Measurements from ENCODE around the gene SIRPA.

The SIRPA gene

DNA sequence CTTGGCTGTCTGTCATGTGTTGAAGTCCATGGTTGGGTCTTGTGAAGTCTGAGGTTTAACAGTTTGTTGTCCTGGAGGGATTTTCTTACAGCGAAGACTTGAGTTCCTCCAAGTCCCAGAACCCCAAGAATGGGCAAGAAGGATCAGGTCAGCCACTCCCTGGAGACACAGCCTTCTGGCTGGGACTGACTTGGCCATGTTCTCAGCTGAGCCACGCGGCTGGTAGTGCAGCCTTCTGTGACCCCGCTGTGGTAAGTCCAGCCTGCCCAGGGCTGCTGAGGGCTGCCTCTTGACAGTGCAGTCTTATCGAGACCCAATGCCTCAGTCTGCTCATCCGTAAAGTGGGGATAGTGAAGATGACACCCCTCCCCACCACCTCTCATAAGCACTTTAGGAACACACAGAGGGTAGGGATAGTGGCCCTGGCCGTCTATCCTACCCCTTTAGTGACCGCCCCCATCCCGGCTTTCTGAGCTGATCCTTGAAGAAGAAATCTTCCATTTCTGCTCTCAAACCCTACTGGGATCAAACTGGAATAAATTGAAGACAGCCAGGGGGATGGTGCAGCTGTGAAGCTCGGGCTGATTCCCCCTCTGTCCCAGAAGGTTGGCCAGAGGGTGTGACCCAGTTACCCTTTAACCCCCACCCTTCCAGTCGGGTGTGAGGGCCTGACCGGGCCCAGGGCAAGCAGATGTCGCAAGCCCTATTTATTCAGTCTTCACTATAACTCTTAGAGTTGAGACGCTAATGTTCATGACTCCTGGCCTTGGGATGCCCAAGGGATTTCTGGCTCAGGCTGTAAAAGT lies 43.5 kb downstream of the SIRPA start:
- H3K4me1 ChIP-seq (ENCODE audit: control insufficient read depth, low read depth, low read length) = no peaks in the 10 kb centered on the region
- H3K9ac ChIP-seq (ENCODE audit: low read length) = no peak overlapping the region
- H3K4me3 ChIP-seq (ENCODE audit: low read length) = no peak overlapping the region
- no peaks in the 10 kb centered on the region for H3K27me3 ChIP-seq (ENCODE audit: control insufficient read depth, insufficient read depth, low read length)
- H3K36me3 ChIP-seq (ENCODE audit: control insufficient read depth, low read depth, low read length) = no peaks in the 10 kb centered on the region
- H3K27ac ChIP-seq (ENCODE audit: low read length) = no peak overlapping the region
- H3K9me3 ChIP-seq (ENCODE audit: control insufficient read depth, low read depth, low read length) = no peaks in the 10 kb centered on the region

- no peaks in the 10 kb centered on the region for H3K27me3 ChIP-seq (ENCODE audit: control insufficient read depth, insufficient read depth, low read length)
- no peaks in the 10 kb centered on the region for H3K4me1 ChIP-seq (ENCODE audit: control insufficient read depth, low read depth, low read length)
- H3K36me3 ChIP-seq (ENCODE audit: control insufficient read depth, low read depth, low read length) = no peaks in the 10 kb centered on the region
Measured at GRCh38 chr20:1939270-1939595, 44.0 kb downstream of the SIRPA start.

DNA sequence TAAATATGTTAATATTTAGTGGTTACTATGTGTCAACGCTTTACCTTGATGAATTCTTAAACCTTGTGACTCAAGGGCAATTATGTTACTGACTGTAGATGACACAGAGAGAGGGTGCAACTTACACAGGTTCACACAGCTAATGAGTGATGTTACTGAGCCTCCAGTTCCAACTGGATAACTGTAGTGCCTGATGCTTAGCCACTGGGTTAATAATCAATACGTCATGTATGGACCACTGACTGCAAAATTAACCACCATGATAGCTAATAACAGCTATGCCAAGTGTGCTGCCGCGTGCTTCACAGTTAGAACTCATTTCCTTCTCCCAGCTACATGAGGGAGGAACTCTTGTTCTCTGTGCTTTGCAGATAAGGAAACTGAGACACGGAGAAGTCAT lies 45.4 kb downstream of the SIRPA start:
- Histone ChIP-seq H3K27me3 (ENCODE audit: control insufficient read depth, insufficient read depth, low read length) (peaks cover 12% of the 10 kb centered on the region), H3K36me3 (ENCODE audit: control insufficient read depth, low read depth, low read length) (no peaks in the 10 kb centered on the region), H3K4me1 (ENCODE audit: control insufficient read depth, low read depth, low read length) (no peaks in the 10 kb centered on the region), H3K27ac (ENCODE audit: low read length) (no peak overlapping the region), H3K9me3 (ENCODE audit: control insufficient read depth, low read depth, low read length) (no peaks in the 10 kb centered on the region), H3K9ac (ENCODE audit: low read length) (no peak overlapping the region), H3K4me3 (ENCODE audit: low read length) (no peak overlapping the region)

More at GRCh38 chr20:1939270-1939595, 44.0 kb downstream of the SIRPA start:
- no peak overlapping the region for H3K9ac ChIP-seq (ENCODE audit: low read length)
- no peak overlapping the region for H3K27ac ChIP-seq (ENCODE audit: low read length)
- no peak overlapping the region for H3K4me3 ChIP-seq (ENCODE audit: low read length)
- no peaks in the 10 kb centered on the region for H3K9me3 ChIP-seq (ENCODE audit: control insufficient read depth, low read depth, low read length)

DNA sequence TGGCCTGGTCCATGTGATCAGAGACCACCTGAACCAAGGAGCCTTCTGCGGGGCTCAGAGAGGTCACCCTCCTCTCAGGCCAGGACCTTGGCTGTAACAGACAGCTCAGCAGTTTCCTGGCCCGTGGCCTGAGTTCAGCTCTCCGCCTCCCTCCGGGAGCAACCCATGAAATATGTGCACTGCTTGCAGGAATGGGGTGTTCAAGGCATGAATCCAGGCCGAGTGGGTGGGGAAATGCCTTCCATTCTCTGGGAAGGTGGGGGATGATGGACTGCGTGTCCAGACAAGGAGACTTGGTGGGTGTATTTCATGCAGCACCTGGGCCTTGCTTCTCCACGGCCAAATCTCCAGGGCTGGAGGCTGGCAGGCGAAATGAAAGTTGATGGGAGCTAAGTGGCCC lies 46.0 kb downstream of the SIRPA start:
- no peak overlapping the region for H3K27ac ChIP-seq (ENCODE audit: low read length)
- H3K36me3 ChIP-seq (ENCODE audit: control insufficient read depth, low read depth, low read length) = no peaks in the 10 kb centered on the region

GRCh38 chr20:1942061-1942460 lies 46.9 kb downstream of the SIRPA start:
- no peak overlapping the region for H3K27ac ChIP-seq (ENCODE audit: low read length)
- peaks cover 25% of the 10 kb centered on the region for H3K27me3 ChIP-seq (ENCODE audit: control insufficient read depth, insufficient read depth, low read length)
- no peak overlapping the region for H3K9ac ChIP-seq (ENCODE audit: low read length)
- H3K9me3 ChIP-seq (ENCODE audit: control insufficient read depth, low read depth, low read length) = no peaks in the 10 kb centered on the region
- peaks cover 3% of the 10 kb centered on the region for H3K4me1 ChIP-seq (ENCODE audit: control insufficient read depth, low read depth, low read length)
- no peaks in the 10 kb centered on the region for H3K36me3 ChIP-seq (ENCODE audit: control insufficient read depth, low read depth, low read length)
- H3K4me3 ChIP-seq (ENCODE audit: low read length) = no peak overlapping the region

More for the DNA sequence above, 46.0 kb downstream of the SIRPA start:
- Histone ChIP-seq H3K4me3 (ENCODE audit: low read length) (no peak overlapping the region), H3K4me1 (ENCODE audit: control insufficient read depth, low read depth, low read length) (no peaks in the 10 kb centered on the region), H3K9me3 (ENCODE audit: control insufficient read depth, low read depth, low read length) (no peaks in the 10 kb centered on the region), H3K27me3 (ENCODE audit: control insufficient read depth, insufficient read depth, low read length) (peaks cover 19% of the 10 kb centered on the region), H3K9ac (ENCODE audit: low read length) (no peak overlapping the region)

DNA sequence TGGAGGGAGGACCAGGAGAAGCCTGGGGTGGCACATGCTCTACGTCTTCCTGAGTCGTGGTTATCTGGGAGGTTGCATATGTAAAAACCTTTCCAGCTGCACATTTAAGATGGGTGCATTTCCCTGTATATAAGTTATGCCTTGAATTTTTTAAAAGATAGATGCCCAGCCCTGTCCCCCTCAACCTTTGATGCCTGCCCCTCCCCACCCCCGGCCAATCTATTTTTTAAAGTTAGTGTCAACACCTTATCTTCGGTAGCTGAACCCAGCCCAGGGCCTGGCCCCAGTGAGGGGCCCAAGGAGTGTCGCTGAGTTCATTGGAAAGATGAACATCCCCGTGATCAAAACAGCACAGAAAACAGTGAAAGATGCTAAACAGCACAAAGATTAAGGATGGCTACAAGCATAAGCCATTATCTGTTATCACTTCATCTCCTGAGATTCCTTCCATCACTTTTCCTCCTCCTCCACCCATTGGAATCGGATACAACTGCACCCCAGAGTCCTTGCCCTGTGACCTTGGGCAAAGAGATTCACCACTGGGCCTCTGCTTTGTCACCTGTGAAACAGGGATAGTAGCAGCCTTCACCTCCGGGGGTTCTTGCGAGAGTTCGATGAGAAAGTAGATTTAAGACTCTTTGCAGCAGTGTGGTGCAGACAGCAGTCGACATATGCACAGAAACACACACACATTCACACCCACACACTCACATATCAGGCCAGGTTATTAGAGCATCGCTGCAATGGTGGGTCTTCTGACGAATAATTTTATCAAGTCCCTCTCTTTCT lies 47.5 kb downstream of the SIRPA start:
- no peak overlapping the region for H3K9ac ChIP-seq (ENCODE audit: low read length)
- no peaks in the 10 kb centered on the region for H3K9me3 ChIP-seq (ENCODE audit: control insufficient read depth, low read depth, low read length)
- H3K4me3 ChIP-seq (ENCODE audit: low read length) = no peak overlapping the region
- H3K27me3 ChIP-seq (ENCODE audit: control insufficient read depth, insufficient read depth, low read length) = peaks cover 29% of the 10 kb centered on the region
- H3K27ac ChIP-seq (ENCODE audit: low read length) = no peak overlapping the region
- peaks cover 7% of the 10 kb centered on the region for H3K4me1 ChIP-seq (ENCODE audit: control insufficient read depth, low read depth, low read length)
- H3K36me3 ChIP-seq (ENCODE audit: control insufficient read depth, low read depth, low read length) = no peaks in the 10 kb centered on the region

- peaks cover 36% of the 10 kb centered on the region for H3K27me3 ChIP-seq (ENCODE audit: control insufficient read depth, insufficient read depth, low read length)
- H3K4me3 ChIP-seq (ENCODE audit: low read length) = no peak overlapping the region
- H3K27ac ChIP-seq (ENCODE audit: low read length) = no peak overlapping the region
- no peaks in the 10 kb centered on the region for H3K36me3 ChIP-seq (ENCODE audit: control insufficient read depth, low read depth, low read length)
- no peak overlapping the region for H3K9ac ChIP-seq (ENCODE audit: low read length)
- H3K4me1 ChIP-seq (ENCODE audit: control insufficient read depth, low read depth, low read length) = peaks cover 14% of the 10 kb centered on the region
- H3K9me3 ChIP-seq (ENCODE audit: control insufficient read depth, low read depth, low read length) = no peaks in the 10 kb centered on the region
Measured at GRCh38 chr20:1943275-1944002, 48.2 kb downstream of the SIRPA start.

- no peak overlapping the region for H3K4me3 ChIP-seq (ENCODE audit: low read length)
- H3K27ac ChIP-seq (ENCODE audit: low read length) = no peak overlapping the region
- no peaks in the 10 kb centered on the region for H3K36me3 ChIP-seq (ENCODE audit: control insufficient read depth, low read depth, low read length)
- peaks cover 42% of the 10 kb centered on the region for H3K27me3 ChIP-seq (ENCODE audit: control insufficient read depth, insufficient read depth, low read length)
- no peak overlapping the region for H3K9ac ChIP-seq (ENCODE audit: low read length)
- no peaks in the 10 kb centered on the region for H3K9me3 ChIP-seq (ENCODE audit: control insufficient read depth, low read depth, low read length)
- peaks cover 23% of the 10 kb centered on the region for H3K4me1 ChIP-seq (ENCODE audit: control insufficient read depth, low read depth, low read length)
Measured at GRCh38 chr20:1944345-1945091, 49.3 kb downstream of the SIRPA start.

DNA sequence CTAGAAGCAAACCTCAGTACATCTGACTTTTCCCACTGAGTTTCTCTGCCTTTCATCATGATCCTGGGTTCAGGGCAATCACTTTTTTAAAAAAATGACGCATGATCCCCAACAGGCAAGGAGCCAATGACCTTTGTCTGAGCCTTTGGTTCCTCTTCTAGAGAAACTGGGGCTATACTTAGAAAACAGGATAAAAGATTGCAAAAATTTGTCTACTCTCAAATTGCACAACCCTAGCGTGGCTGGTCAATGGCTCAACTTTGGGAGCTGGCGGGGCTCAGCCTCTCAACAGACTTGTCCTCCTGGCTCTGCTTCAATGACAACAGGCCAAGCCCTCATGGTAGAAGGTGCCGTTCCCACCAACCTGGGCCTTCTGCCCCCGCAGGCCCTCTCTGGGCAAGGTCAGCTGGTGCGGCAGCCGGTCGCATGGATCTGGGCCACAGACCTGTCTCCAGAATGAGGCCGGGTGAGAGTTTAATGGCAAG lies 50.0 kb downstream of the SIRPA start:
- Histone ChIP-seq H3K9ac (ENCODE audit: low read length) (no peak overlapping the region), H3K36me3 (ENCODE audit: control insufficient read depth, low read depth, low read length) (no peaks in the 10 kb centered on the region)

DNA sequence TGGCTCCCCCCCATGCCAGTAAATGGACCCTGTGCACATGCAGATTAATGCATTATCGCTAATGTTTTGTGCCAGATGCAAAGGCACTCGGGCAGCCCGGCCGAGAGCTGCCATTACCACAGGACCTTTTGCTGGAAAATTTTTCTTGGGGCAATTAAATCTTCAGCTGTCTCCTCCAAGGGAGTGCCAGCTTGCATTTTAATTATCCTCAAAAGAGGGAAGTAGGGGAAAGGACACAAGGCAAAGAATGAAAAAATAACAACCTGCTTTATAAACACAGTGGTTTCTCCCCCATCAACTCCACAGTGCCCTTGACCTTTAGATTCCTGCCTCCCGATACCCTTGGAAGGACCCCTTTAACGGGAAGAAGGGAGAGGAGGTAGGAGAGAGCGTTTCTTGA lies 50.5 kb downstream of the SIRPA start:
- Histone ChIP-seq H3K4me3 (ENCODE audit: low read length) (no peak overlapping the region), H3K27ac (ENCODE audit: low read length) (no peak overlapping the region), H3K4me1 (ENCODE audit: control insufficient read depth, low read depth, low read length) (peaks cover 27% of the 10 kb centered on the region), H3K27me3 (ENCODE audit: control insufficient read depth, insufficient read depth, low read length) (peaks cover 43% of the 10 kb centered on the region), H3K36me3 (ENCODE audit: control insufficient read depth, low read depth, low read length) (no peaks in the 10 kb centered on the region), H3K9me3 (ENCODE audit: control insufficient read depth, low read depth, low read length) (no peaks in the 10 kb centered on the region), H3K9ac (ENCODE audit: low read length) (no peak overlapping the region)

More for the DNA sequence above, 50.0 kb downstream of the SIRPA start:
- no peaks in the 10 kb centered on the region for H3K9me3 ChIP-seq (ENCODE audit: control insufficient read depth, low read depth, low read length)
- H3K27ac ChIP-seq (ENCODE audit: low read length) = no peak overlapping the region
- H3K27me3 ChIP-seq (ENCODE audit: control insufficient read depth, insufficient read depth, low read length) = peaks cover 43% of the 10 kb centered on the region
- H3K4me3 ChIP-seq (ENCODE audit: low read length) = no peak overlapping the region
- peaks cover 27% of the 10 kb centered on the region for H3K4me1 ChIP-seq (ENCODE audit: control insufficient read depth, low read depth, low read length)

DNA sequence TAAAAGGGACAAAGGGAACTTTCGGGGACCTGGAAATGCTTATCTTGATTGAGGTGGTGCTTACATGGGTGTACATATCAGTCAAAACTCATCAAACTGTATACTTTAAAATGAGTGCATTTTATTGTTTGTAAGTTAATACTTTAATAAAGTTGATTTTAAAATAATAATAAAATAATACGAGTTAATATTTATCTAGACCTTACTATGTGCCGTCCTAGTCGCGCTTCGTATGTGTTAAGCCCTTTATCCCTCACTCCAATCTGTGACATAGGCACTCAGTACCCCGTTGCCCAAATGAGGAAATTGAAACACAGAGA lies 51.2 kb downstream of the SIRPA start:
- Histone ChIP-seq H3K36me3 (ENCODE audit: control insufficient read depth, low read depth, low read length) (no peaks in the 10 kb centered on the region), H3K4me3 (ENCODE audit: low read length) (peak overlapping the region; percentile 58), H3K9me3 (ENCODE audit: control insufficient read depth, low read depth, low read length) (no peaks in the 10 kb centered on the region), H3K9ac (ENCODE audit: low read length) (peak overlapping the region; percentile 38), H3K27me3 (ENCODE audit: control insufficient read depth, insufficient read depth, low read length) (peaks cover 44% of the 10 kb centered on the region), H3K4me1 (ENCODE audit: control insufficient read depth, low read depth, low read length) (peaks cover 33% of the 10 kb centered on the region), H3K27ac (ENCODE audit: low read length) (no peak overlapping the region)

Measured in iPS-18a (cell line).